Measurements from ENCODE around the gene FAM167B.
"Not testable (repeated sequence)": the region's sequence is repeated elsewhere in the genome, so short reads cannot be mapped to it uniquely, and the experiment has no call there.

The FAM167B gene

DNA sequence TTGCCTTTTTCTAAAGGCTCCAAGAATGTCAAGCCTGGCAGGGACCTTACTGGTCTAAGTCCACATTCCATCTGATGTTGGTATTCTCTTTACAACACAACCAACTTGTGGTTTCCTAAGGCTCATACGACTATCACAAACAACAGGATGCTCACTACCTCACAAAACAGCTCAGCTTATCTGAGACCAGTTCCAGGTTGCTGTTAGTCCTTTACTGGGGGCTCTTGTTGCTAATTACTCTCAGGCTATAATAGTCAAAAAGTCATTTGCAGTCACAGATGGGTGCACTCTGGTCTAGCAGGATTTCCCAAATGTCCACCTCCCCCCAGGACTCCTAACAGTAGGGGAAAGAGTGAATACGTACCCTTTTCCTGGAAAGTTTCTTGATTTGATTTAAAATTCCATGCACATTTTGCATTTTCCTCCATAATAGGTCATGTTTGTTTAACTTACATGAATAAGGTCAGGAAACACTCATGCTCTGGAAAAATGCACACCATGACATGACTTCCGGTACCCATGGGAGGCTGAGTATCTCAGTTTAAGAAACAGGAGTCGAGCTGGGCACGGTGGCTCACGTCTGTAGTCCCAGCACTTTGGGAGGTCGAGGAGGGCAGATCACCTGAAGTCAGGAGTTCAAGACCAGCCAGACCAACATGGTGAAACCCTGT is 20.0 kb downstream of the FAM167B start:
- no peaks in the 10 kb centered on the region for H3K36me3 ChIP-seq (ENCODE audit: control insufficient read depth, insufficient read depth, low read length)
- no peaks in the 10 kb centered on the region for H3K27me3 ChIP-seq (ENCODE audit: control insufficient read depth, insufficient read depth, low read length)
- H3K4me1 ChIP-seq (ENCODE audit: control insufficient read depth, insufficient read depth, low read length): 0 out of 2 replicates have a peak, but pooled peaks cover 7% of the 10 kb centered on the region
- no peak overlapping the region for H3K27ac ChIP-seq (ENCODE audit: low read depth, low read length)
- no peak overlapping the region for H3K4me3 ChIP-seq (ENCODE audit: low read depth, low read length)
- H3K9me3 ChIP-seq (ENCODE audit: control insufficient read depth, insufficient read depth, low read length): no peaks in the 10 kb centered on the region
- H3K9ac ChIP-seq (ENCODE audit: low read depth, low read length): no peak overlapping the region

DNA sequence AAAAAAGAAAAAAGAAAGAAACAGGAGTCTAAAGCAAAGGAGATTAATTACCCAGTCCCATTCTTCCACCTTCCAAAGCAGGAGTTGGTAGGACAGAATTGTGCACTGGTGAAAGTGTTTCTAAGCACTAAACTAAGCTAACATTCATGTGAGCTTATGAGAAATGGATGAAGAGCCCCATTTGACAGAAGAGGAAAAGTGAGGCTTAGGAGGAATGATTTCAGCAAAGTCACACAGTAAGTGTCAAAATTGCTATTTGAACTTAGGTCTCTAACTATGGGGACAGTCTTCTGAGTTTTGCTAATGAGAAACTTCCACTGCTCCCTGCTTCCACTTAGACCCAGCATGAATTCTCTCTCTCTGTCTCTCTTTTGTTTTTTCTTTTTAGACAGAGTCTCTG is 22.7 kb downstream of the FAM167B start:
- H3K4me1 ChIP-seq (ENCODE audit: control insufficient read depth, insufficient read depth, low read length): peaks cover 18% of the 10 kb centered on the region

DNA sequence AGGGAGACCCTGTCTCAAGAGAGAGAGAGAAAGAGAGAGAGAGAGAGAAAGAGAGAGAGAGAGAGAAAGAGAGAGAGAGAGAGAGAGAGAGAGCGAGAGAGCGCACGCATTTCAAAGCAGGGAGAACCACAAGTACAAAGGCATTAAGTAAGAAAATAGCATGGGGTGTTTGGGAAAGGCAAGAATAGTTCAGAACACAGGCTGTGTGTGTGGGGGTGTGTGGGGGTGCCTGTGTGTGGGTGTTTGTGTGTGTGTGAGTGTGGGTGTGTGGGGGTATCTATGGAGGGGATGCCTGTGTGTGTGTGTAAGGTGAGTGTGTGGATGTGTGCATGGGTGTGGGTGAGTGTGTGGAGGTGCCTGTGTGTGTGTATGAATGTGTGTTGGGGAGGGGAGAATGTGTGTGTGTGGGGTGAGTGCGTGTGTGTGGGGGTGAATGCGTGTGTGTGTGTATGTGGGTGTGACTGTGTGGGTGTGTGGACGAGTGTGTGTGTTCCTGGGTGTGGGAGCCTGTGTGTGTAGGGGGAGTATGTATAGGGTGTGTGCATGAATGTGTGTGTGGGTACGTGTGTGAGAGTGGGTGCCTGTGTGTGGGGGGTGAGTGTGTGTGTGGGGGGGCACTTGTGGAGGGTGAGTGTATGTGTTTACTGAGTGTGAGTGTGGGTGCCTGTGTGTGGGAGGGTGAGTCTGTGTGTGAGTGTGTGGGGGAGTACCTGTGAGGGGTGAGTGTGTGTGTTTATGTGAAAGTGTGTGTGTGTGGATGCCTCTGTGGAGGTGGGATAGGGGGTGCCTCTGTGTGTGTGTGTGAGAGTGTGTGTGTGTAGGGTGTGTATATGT is 25.8 kb downstream of the FAM167B start:
- no peaks in the 10 kb centered on the region for H3K36me3 ChIP-seq (ENCODE audit: control insufficient read depth, insufficient read depth, low read length)
- H3K4me1 ChIP-seq (ENCODE audit: control insufficient read depth, insufficient read depth, low read length): peaks cover 24% of the 10 kb centered on the region
- no peak overlapping the region for H3K27ac ChIP-seq (ENCODE audit: low read depth, low read length)
- no peak overlapping the region for H3K4me3 ChIP-seq (ENCODE audit: low read depth, low read length)
- no peak overlapping the region for H3K9ac ChIP-seq (ENCODE audit: low read depth, low read length)
- no peaks in the 10 kb centered on the region for H3K27me3 ChIP-seq (ENCODE audit: control insufficient read depth, insufficient read depth, low read length)
- H3K9me3 ChIP-seq (ENCODE audit: control insufficient read depth, insufficient read depth, low read length): no peaks in the 10 kb centered on the region

More for the DNA sequence above, 22.7 kb downstream of the FAM167B start:
- Histone ChIP-seq H3K4me3 (ENCODE audit: low read depth, low read length) (no peak overlapping the region), H3K9ac (ENCODE audit: low read depth, low read length) (no peak overlapping the region), H3K27ac (ENCODE audit: low read depth, low read length) (no peak overlapping the region), H3K9me3 (ENCODE audit: control insufficient read depth, insufficient read depth, low read length) (no peaks in the 10 kb centered on the region), H3K36me3 (ENCODE audit: control insufficient read depth, insufficient read depth, low read length) (no peaks in the 10 kb centered on the region), H3K27me3 (ENCODE audit: control insufficient read depth, insufficient read depth, low read length) (no peaks in the 10 kb centered on the region)

DNA sequence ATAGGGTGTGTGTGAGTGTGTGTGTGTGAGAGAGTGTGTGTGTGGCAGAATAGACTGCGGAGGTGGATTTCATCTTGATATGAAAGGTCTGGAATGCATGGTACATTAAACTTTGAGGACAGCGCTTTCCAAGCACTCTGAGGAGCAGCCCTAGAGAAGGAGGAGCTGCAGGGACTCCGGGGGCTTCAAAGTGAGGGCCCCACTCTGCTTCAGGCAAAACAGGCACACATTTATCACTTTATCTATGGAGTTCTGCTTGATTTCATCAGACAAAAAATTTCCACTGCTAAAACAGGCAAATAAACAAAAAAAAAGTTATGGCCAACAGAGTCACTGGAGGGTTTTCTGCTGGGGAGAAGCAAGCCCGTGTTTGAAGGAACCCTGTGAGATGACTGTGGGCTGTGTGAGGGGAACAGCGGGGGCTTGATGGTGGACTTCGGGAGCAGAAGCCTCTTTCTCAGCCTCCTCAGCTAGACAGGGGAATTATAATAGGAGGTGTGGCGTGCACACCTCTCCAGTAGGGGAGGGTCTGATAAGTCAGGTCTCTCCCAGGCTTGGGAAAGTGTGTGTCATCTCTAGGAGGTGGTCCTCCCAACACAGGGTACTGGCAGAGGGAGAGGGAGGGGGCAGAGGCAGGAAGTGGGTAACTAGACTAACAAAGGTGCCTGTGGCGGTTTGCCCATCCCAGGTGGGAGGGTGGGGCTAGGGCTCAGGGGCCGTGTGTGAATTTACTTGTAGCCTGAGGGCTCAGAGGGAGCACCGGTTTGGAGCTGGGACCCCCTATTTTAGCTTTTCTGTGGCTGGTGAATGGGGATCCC is 26.6 kb downstream of the FAM167B start:
- Histone ChIP-seq H3K9me3 (ENCODE audit: control insufficient read depth, insufficient read depth, low read length) (no peaks in the 10 kb centered on the region), H3K36me3 (ENCODE audit: control insufficient read depth, insufficient read depth, low read length) (0 out of 2 replicates have a peak, but pooled peaks cover 2% of the 10 kb centered on the region), H3K27me3 (ENCODE audit: control insufficient read depth, insufficient read depth, low read length) (no peaks in the 10 kb centered on the region), H3K4me1 (ENCODE audit: control insufficient read depth, insufficient read depth, low read length) (peaks cover 24% of the 10 kb centered on the region), H3K27ac (ENCODE audit: low read depth, low read length) (peak overlapping the region; percentile 71), H3K4me3 (ENCODE audit: low read depth, low read length) (peak overlapping the region; percentile 35; the same call in 1 of the 2 replicates), H3K9ac (ENCODE audit: low read depth, low read length) (peak overlapping the region; percentile 20; the same call in 1 of the 2 replicates)

DNA sequence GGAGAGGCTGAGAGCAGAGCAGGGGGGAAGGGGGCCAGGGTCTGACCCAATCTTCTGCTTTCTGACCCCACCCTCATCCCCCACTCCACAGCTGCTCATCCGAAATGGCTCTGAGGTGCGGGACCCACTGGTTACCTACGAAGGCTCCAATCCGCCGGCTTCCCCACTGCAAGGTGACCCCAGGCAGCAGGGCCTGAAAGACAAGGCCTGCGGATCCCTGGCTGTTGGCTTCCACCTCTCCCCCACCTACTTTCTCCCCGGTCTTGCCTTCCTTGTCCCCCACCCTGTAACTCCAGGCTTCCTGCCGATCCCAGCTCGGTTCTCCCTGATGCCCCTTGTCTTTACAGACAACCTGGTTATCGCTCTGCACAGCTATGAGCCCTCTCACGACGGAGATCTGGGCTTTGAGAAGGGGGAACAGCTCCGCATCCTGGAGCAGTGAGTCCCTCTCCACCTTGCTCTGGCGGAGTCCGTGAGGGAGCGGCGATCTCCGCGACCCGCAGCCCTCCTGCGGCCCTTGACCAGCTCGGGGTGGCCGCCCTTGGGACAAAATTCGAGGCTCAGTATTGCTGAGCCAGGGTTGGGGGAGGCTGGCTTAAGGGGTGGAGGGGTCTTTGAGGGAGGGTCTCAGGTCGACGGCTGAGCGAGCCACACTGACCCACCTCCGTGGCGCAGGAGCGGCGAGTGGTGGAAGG is 27.8 kb downstream of the FAM167B start:
- Histone ChIP-seq H3K4me3 (ENCODE audit: low read depth, low read length) (peak overlapping the region; percentile 43), H3K4me1 (ENCODE audit: control insufficient read depth, insufficient read depth, low read length) (peaks cover 24% of the 10 kb centered on the region), H3K9me3 (ENCODE audit: control insufficient read depth, insufficient read depth, low read length) (no peaks in the 10 kb centered on the region), H3K36me3 (ENCODE audit: control insufficient read depth, insufficient read depth, low read length) (peaks cover 7% of the 10 kb centered on the region; the same call in 1 of the 2 replicates), H3K9ac (ENCODE audit: low read depth, low read length) (no peak overlapping the region), H3K27me3 (ENCODE audit: control insufficient read depth, insufficient read depth, low read length) (no peaks in the 10 kb centered on the region), H3K27ac (ENCODE audit: low read depth, low read length) (peak overlapping the region; percentile 59)

DNA sequence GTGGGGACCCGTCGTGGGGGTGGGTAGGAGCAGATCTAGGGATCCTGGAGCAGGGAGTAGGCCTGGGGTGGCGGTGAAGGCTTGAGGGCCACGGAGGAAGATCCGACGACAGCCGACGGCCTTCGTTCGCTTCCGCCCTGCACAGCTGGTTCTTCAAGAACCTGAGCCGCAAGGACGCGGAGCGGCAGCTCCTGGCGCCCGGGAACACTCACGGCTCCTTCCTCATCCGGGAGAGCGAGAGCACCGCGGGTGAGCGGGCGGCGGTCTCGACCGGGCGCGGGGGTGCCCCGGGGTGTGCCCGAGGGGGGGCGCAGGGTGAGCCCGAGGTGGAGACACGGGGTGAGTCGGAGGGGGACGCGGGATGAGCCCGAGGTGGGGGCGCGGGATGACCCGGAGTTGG is 28.4 kb downstream of the FAM167B start:
- H3K27ac ChIP-seq (ENCODE audit: low read depth, low read length): no peak overlapping the region
- H3K27me3 ChIP-seq (ENCODE audit: control insufficient read depth, insufficient read depth, low read length): no peaks in the 10 kb centered on the region
- peaks cover 11% of the 10 kb centered on the region; the same call in 1 of the 2 replicates for H3K36me3 ChIP-seq (ENCODE audit: control insufficient read depth, insufficient read depth, low read length)
- H3K4me1 ChIP-seq (ENCODE audit: control insufficient read depth, insufficient read depth, low read length): peaks cover 24% of the 10 kb centered on the region
- H3K4me3 ChIP-seq (ENCODE audit: low read depth, low read length): peak overlapping the region; percentile 43; the same call in 1 of the 2 replicates
- no peaks in the 10 kb centered on the region for H3K9me3 ChIP-seq (ENCODE audit: control insufficient read depth, insufficient read depth, low read length)
- H3K9ac ChIP-seq (ENCODE audit: low read depth, low read length): no peak overlapping the region

DNA sequence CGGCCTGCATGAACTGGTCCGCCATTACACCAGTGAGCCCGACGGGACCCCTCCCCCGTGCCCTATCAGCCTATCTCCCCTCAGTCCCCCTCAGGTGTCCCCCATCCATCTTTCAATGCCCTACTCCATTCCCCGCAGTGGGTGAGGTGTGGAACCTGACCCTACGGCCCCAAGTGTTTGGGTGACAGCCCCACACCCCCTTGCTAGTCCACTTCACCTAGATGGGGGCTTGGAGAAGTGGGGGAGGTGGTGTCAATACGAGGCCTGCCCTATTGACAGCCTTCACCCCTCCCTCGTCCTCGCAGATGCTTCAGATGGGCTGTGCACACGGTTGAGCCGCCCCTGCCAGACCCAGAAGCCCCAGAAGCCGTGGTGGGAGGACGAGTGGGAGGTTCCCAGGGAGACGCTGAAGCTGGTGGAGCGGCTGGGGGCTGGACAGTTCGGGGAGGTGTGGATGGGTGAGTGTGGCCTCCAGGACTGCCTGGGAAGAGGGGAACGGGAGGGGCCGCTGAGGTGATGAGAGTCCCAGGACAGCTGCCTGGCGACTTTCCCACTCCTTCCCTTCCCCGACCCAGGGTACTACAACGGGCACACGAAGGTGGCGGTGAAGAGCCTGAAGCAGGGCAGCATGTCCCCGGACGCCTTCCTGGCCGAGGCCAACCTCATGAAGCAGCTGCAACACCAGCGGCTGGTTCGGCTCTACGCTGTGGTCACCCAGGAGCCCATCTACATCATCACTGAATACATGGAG is 29.2 kb downstream of the FAM167B start:
- H3K36me3 ChIP-seq (ENCODE audit: control insufficient read depth, insufficient read depth, low read length): peaks cover 16% of the 10 kb centered on the region
- H3K4me1 ChIP-seq (ENCODE audit: control insufficient read depth, insufficient read depth, low read length): peaks cover 24% of the 10 kb centered on the region
- no peaks in the 10 kb centered on the region for H3K9me3 ChIP-seq (ENCODE audit: control insufficient read depth, insufficient read depth, low read length)
- no peak overlapping the region for H3K27ac ChIP-seq (ENCODE audit: low read depth, low read length)
- no peaks in the 10 kb centered on the region for H3K27me3 ChIP-seq (ENCODE audit: control insufficient read depth, insufficient read depth, low read length)
- H3K4me3 ChIP-seq (ENCODE audit: low read depth, low read length): no peak overlapping the region
- H3K9ac ChIP-seq (ENCODE audit: low read depth, low read length): no peak overlapping the region

DNA sequence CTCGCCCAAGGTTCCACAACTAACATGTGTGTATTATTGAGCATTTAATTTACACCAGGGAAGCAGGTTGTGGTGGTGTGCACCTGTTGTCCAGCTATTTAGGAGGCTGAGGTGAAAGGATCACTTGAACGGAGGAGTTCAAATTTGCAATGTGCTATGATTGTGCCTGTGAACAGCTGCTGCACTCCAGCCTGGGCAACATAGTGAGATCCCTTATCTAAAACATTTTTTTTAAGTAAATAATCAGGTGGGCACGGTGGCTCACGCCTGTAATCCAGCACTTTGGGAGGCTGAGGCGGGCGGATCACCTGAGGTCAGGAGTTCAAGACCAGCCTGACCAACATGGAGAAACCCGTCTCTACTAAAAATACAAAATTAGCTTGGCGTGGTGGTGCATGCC is 37.8 kb downstream of the FAM167B start:
- peaks cover 15% of the 10 kb centered on the region for H3K36me3 ChIP-seq (ENCODE audit: control insufficient read depth, insufficient read depth, low read length)
- not testable (repeated sequence) for H3K9me3 ChIP-seq (ENCODE audit: control insufficient read depth, insufficient read depth, low read length); H3K27me3 ChIP-seq (ENCODE audit: control insufficient read depth, insufficient read depth, low read length); H3K9ac ChIP-seq (ENCODE audit: low read depth, low read length); H3K27ac ChIP-seq (ENCODE audit: low read depth, low read length); H3K4me3 ChIP-seq (ENCODE audit: low read depth, low read length); H3K4me1 ChIP-seq (ENCODE audit: control insufficient read depth, insufficient read depth, low read length)

DNA sequence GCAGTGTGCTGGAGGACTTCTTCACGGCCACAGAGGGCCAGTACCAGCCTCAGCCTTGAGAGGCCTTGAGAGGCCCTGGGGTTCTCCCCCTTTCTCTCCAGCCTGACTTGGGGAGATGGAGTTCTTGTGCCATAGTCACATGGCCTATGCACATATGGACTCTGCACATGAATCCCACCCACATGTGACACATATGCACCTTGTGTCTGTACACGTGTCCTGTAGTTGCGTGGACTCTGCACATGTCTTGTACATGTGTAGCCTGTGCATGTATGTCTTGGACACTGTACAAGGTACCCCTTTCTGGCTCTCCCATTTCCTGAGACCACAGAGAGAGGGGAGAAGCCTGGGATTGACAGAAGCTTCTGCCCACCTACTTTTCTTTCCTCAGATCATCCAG is 38.6 kb downstream of the FAM167B start:
- peaks cover 10% of the 10 kb centered on the region; the same call in 1 of the 2 replicates for H3K36me3 ChIP-seq (ENCODE audit: control insufficient read depth, insufficient read depth, low read length)
- H3K9me3 ChIP-seq (ENCODE audit: control insufficient read depth, insufficient read depth, low read length): no peaks in the 10 kb centered on the region
- H3K9ac ChIP-seq (ENCODE audit: low read depth, low read length): no peak overlapping the region
- no peak overlapping the region for H3K4me3 ChIP-seq (ENCODE audit: low read depth, low read length)
- H3K27ac ChIP-seq (ENCODE audit: low read depth, low read length): no peak overlapping the region
- no peaks in the 10 kb centered on the region for H3K27me3 ChIP-seq (ENCODE audit: control insufficient read depth, insufficient read depth, low read length)
- no peaks in the 10 kb centered on the region for H3K4me1 ChIP-seq (ENCODE audit: control insufficient read depth, insufficient read depth, low read length)

DNA sequence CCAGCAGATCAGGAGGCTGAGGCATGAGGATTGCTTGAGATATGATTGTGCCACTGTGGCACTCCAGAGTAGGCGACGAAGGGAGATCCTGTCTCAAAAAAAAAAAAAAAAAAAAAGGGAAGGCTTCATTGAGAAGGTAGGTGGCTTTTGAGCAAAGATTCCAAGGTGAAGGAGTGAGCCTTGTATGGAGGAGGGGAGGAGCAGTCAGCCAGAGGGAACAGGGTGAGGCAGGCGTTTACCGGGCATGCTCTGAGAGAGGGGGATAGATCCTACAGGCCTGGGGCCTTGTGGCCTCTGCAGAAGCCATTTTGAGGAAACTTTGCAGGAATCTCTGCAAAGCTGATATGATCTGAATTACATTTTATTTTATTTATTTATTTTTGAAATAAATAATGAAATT is 39.7 kb downstream of the FAM167B start:
- H3K9me3 ChIP-seq (ENCODE audit: control insufficient read depth, insufficient read depth, low read length): no peaks in the 10 kb centered on the region
- H3K4me3 ChIP-seq (ENCODE audit: low read depth, low read length): no peak overlapping the region
- H3K9ac ChIP-seq (ENCODE audit: low read depth, low read length): no peak overlapping the region
- no peak overlapping the region for H3K27ac ChIP-seq (ENCODE audit: low read depth, low read length)
- 0 out of 2 replicates have a peak, but pooled peaks cover 6% of the 10 kb centered on the region for H3K4me1 ChIP-seq (ENCODE audit: control insufficient read depth, insufficient read depth, low read length)
- no peaks in the 10 kb centered on the region for H3K27me3 ChIP-seq (ENCODE audit: control insufficient read depth, insufficient read depth, low read length)
- peaks cover 5% of the 10 kb centered on the region; the same call in 1 of the 2 replicates for H3K36me3 ChIP-seq (ENCODE audit: control insufficient read depth, insufficient read depth, low read length)
